Measurements from ENCODE around the gene RBL1.
A peak's percentile ranks its signal among the peaks of the same experiment; 100 is the strongest.

The RBL1 gene

GRCh38 chr20:37095599-37096414, at the start of gene RBL1:
Gene RBL1, minus strand, starts transcription at chr20:37095997. Its CDS starts 69 bp downstream, at chr20:37095928.
- peak within 1 kb of the TSS; percentile 98 to 99 (median 98) for H3K27ac Mint-ChIP-seq
- peak in 2 of 3 experiments; percentile 19 to 22 for TF ChIP-seq CTCF (IDR thresholded peaks at IDR 0.05; ENCODE audit: unreplicated experiment in 3 of 3)
- H3K27me3 Mint-ChIP-seq (ENCODE audit: low read depth) = no peaks in the 10 kb centered on the region
- H3K36me3 Mint-ChIP-seq (ENCODE audit: low read depth) = peaks cover 4% of the 10 kb centered on the region
- H3K4me3 Mint-ChIP-seq = peak within 1 kb of the TSS; percentile 98 to 99 (median 99)
- H3K4me1 Mint-ChIP-seq = peaks cover 16% of the 10 kb centered on the region
- H3K9me3 Mint-ChIP-seq = no peaks in the 10 kb centered on the region

- Mint-ChIP-seq H3K4me3 (no peak overlapping the region), H3K27me3 (ENCODE audit: low read depth) (no peaks in the 10 kb centered on the region), H3K36me3 (ENCODE audit: low read depth) (peaks cover 29% of the 10 kb centered on the region), H3K27ac (no peak overlapping the region), H3K4me1 (no peaks in the 10 kb centered on the region), H3K9me3 (no peaks in the 10 kb centered on the region)
- TF ChIP-seq CTCF (IDR thresholded peaks at IDR 0.05; ENCODE audit: unreplicated experiment in 3 of 3) = no peak
These were observed 49.1 kb upstream of the RBL1 start for GRCh38 chr20:37144856-37145404.

GRCh38 chr20:37142708-37143107, 46.9 kb upstream of the RBL1 start:
- TF ChIP-seq CTCF (IDR thresholded peaks at IDR 0.05; ENCODE audit: unreplicated experiment in 3 of 3) = no peak
- Mint-ChIP-seq H3K9me3 (no peaks in the 10 kb centered on the region), H3K4me3 (no peak overlapping the region), H3K4me1 (no peaks in the 10 kb centered on the region), H3K36me3 (ENCODE audit: low read depth) (peaks cover 22% of the 10 kb centered on the region), H3K27me3 (ENCODE audit: low read depth) (no peaks in the 10 kb centered on the region), H3K27ac (no peak overlapping the region)

GRCh38 chr20:37137547-37137946, 41.8 kb upstream of the RBL1 start:
- no peak for TF ChIP-seq CTCF (IDR thresholded peaks at IDR 0.05; ENCODE audit: unreplicated experiment in 3 of 3)
- Mint-ChIP-seq H3K27me3 (ENCODE audit: low read depth) (no peaks in the 10 kb centered on the region), H3K4me3 (no peak overlapping the region), H3K36me3 (ENCODE audit: low read depth) (peaks cover 6% of the 10 kb centered on the region), H3K27ac (no peak overlapping the region), H3K9me3 (no peaks in the 10 kb centered on the region), H3K4me1 (no peaks in the 10 kb centered on the region)

- no peaks in the 10 kb centered on the region for H3K36me3 Mint-ChIP-seq (ENCODE audit: low read depth)
- no peak for TF ChIP-seq CTCF (IDR thresholded peaks at IDR 0.05; ENCODE audit: unreplicated experiment in 3 of 3)
- no peaks in the 10 kb centered on the region for H3K27me3 Mint-ChIP-seq (ENCODE audit: low read depth)
- no peak overlapping the region for H3K4me3 Mint-ChIP-seq
- H3K4me1 Mint-ChIP-seq = no peaks in the 10 kb centered on the region
- H3K27ac Mint-ChIP-seq = no peak overlapping the region
- H3K9me3 Mint-ChIP-seq = no peaks in the 10 kb centered on the region
These were observed 38.2 kb upstream of the RBL1 start for GRCh38 chr20:37133952-37134351.
